H1 (cell line): Measurements from ENCODE around the gene SCN8A. TPM values are rescaled to one million over a fixed set of nuclear protein-coding genes. Genes with fewer than 3 reads are reported as not detected.

Experiments
- CTCF ChIA-PET: fragments of 300-600 bp; sonication (Branson Sonifier 250); formaldehyde crosslinking; loops from one replicate; lab custom pipeline; 2021; ENCODE audit not compliant: partially characterized antibody; lab: Charles Lee
- POLR2A ChIA-PET: fragments of 300-600 bp; sonication (Branson Sonifier 250); formaldehyde crosslinking; loops from one replicate; lab custom pipeline; 2021; ENCODE audit warnings: inconsistent platforms; ENCODE audit not compliant: partially characterized antibody; lab: Charles Lee
- DNase-seq, 2 experiments: peaks; one replicate each; pipeline versions ENCODE4 v3.0.0 to v3.0.0-alpha.2; 2010 to 2022; ENCODE audit warnings: low spot score in 2 of 2, low read depth in 1 of 2, mixed read lengths in 1 of 2
- FAIRE-seq: peaks from 2 replicates; lab custom pipeline; 2011; peaks lifted over from hg19 to GRCh38; lab: Jason Lieb, UNC
- H2AFZ ChIP-seq: 2 replicates; pipeline ENCODE4 v1.8.1; 2012; ENCODE audit warnings: low read length, inconsistent platforms
- H2AK5ac ChIP-seq: 2 replicates; pipeline ENCODE4 v1.6.1; 2013; ENCODE audit warnings: low read depth, low read length
- H2BK120ac ChIP-seq: replicated peaks from 2 replicates; pipeline ENCODE3; 2013; ENCODE audit warnings: low read depth, low read length, inconsistent platforms
- H2BK12ac ChIP-seq: 2 replicates; pipeline ENCODE4 v1.6.1; 2013; ENCODE audit warnings: low read depth, low read length
- H2BK15ac ChIP-seq: 2 replicates; pipeline ENCODE4 v1.6.1; 2013; ENCODE audit warnings: low read length
- H2BK20ac ChIP-seq: 2 replicates; pipeline ENCODE4 v1.6.1; 2013; ENCODE audit warnings: low read length
- H2BK5ac ChIP-seq: 2 replicates; pipeline ENCODE4 v1.6.1; 2013; ENCODE audit warnings: low read depth, low read length
- H3K14ac ChIP-seq: 2 replicates; pipeline ENCODE4 v1.6.1; 2013; ENCODE audit warnings: inconsistent platforms; ENCODE audit not compliant: insufficient read length
- H3K18ac ChIP-seq: 2 replicates; pipeline ENCODE4 v1.6.1; 2013; ENCODE audit warnings: low read length; ENCODE audit errors: extremely low read depth
- H3K23ac ChIP-seq: 2 replicates; pipeline ENCODE4 v1.6.1; 2013; ENCODE audit warnings: inconsistent platforms; ENCODE audit not compliant: insufficient read length
- H3K23me2 ChIP-seq: 2 replicates; pipeline ENCODE4 v1.6.1; 2013; ENCODE audit warnings: low read depth, low read length
- H3K27ac ChIP-seq: 2 replicates; pipeline ENCODE4 v1.6.1; 2011; ENCODE audit warnings: low read depth, low read length, inconsistent platforms
- H3K27me3 ChIP-seq, 4 experiments: replicated peaks in 1 of 4; 1 replicate in 1 of 4; 2 replicates in 3 of 4; pipeline versions ENCODE4 v1.6.1 to v1.8.1; 2011 to 2013; ENCODE audit warnings: low read length in 3 of 4, mild to moderate bottlenecking in 3 of 4, inconsistent platforms in 2 of 4, mixed read lengths in 2 of 4, moderate library complexity in 1 of 4; ENCODE audit not compliant: control insufficient read depth in 3 of 4, insufficient read depth in 3 of 4; ENCODE audit errors: extremely low read depth in 1 of 4
- H3K36me3 ChIP-seq, 4 experiments: 2 replicates each; pipeline versions ENCODE4 v1.6.1 to v1.8.1; 2011 to 2013; ENCODE audit warnings: mild to moderate bottlenecking in 4 of 4, low read length in 3 of 4, moderate library complexity in 2 of 4, control low read depth in 1 of 4, inconsistent platforms in 1 of 4; ENCODE audit not compliant: insufficient read depth in 4 of 4, control insufficient read depth in 2 of 4
- H3K4ac ChIP-seq: replicated peaks from 2 replicates; pipeline ENCODE3; 2013; ENCODE audit warnings: low read length, low read depth, mixed read lengths, inconsistent platforms; ENCODE audit not compliant: insufficient read length
- H3K4me1 ChIP-seq, 4 experiments: replicated peaks in 1 of 4; 1 replicate in 1 of 4; 2 replicates in 3 of 4; pipeline versions ENCODE4 v1.6.1 to v1.8.1; 2011 to 2013; ENCODE audit warnings: low read length in 3 of 4, inconsistent platforms in 2 of 4, mixed read lengths in 1 of 4; ENCODE audit not compliant: insufficient read depth in 4 of 4, control insufficient read depth in 3 of 4
- H3K4me2 ChIP-seq, 2 experiments: 2 replicates each; pipeline versions ENCODE4 v1.6.1 to v1.8.1; 2011 to 2013; ENCODE audit warnings: low read depth in 2 of 2, low read length in 2 of 2, control low read depth in 1 of 2, inconsistent platforms in 1 of 2, mild to moderate bottlenecking in 1 of 2; ENCODE audit not compliant: insufficient read depth in 1 of 2
- H3K4me3 ChIP-seq, 4 experiments: fragments of 200-600, 300-600 bp in 1 of 4; sonication (generic), shearing (Covaris generic), sonication (Bioruptor Twin) in 1 of 4; 2 replicates each; pipeline versions ENCODE4 v1.5.1 to v1.8.1; 2011 to 2016; ENCODE audit warnings: low read length in 4 of 4, low read depth in 3 of 4, control low read depth in 2 of 4, inconsistent platforms in 2 of 4, mild to moderate bottlenecking in 2 of 4, mixed read lengths in 1 of 4, moderate library complexity in 1 of 4; ENCODE audit not compliant: insufficient read depth in 2 of 4; ENCODE audit errors: extremely low read depth in 1 of 4
- H3K56ac ChIP-seq: replicated peaks from 2 replicates; pipeline ENCODE3; 2013; ENCODE audit warnings: low read depth, mild to moderate bottlenecking, mixed read lengths, low read length, inconsistent platforms; ENCODE audit not compliant: insufficient read length
- H3K79me1 ChIP-seq: 2 replicates; pipeline ENCODE4 v1.6.1; 2013; ENCODE audit warnings: low read depth, low read length, control low read depth
- H3K79me2 ChIP-seq, 2 experiments: 2 replicates each; pipeline versions ENCODE4 v1.6.1 to v1.8.1; 2012 to 2013; ENCODE audit warnings: low read length in 2 of 2, mild to moderate bottlenecking in 2 of 2, inconsistent platforms in 1 of 2; ENCODE audit not compliant: insufficient read depth in 2 of 2, control insufficient read depth in 1 of 2
- H3K9ac ChIP-seq, 4 experiments: replicated peaks in 1 of 4; 1 replicate in 1 of 4; 2 replicates in 3 of 4; pipeline versions ENCODE4 v1.6.1 to v1.8.1; 2011 to 2013; ENCODE audit warnings: low read depth in 3 of 4, low read length in 3 of 4, control low read depth in 2 of 4, mild to moderate bottlenecking in 2 of 4, moderate library complexity in 2 of 4, inconsistent platforms in 1 of 4; ENCODE audit errors: extremely low read depth in 1 of 4
- H3K9me3 ChIP-seq, 2 experiments: 2 replicates each; pipeline versions ENCODE4 v1.6.1 to v1.8.1; 2012 to 2013; ENCODE audit warnings: mild to moderate bottlenecking in 2 of 2, moderate library complexity in 2 of 2, control low read depth in 1 of 2, inconsistent platforms in 1 of 2, low read depth in 1 of 2, low read length in 1 of 2, mixed read lengths in 1 of 2; ENCODE audit not compliant: insufficient read depth in 2 of 2
- H4K20me1 ChIP-seq, 2 experiments: replicated peaks in 1 of 2; 2 replicates each; pipeline versions ENCODE3 to v1.8.1; 2011 to 2013; ENCODE audit warnings: inconsistent platforms in 2 of 2, low read length in 2 of 2, mild to moderate bottlenecking in 1 of 2; ENCODE audit not compliant: insufficient read depth in 2 of 2, control insufficient read depth in 1 of 2
- H4K5ac ChIP-seq: 2 replicates; pipeline ENCODE4 v1.6.1; 2013; ENCODE audit warnings: low read length, low read depth, mixed read lengths, inconsistent platforms; ENCODE audit not compliant: insufficient read length
- H4K8ac ChIP-seq: 2 replicates; pipeline ENCODE4 v1.8.0; 2013; ENCODE audit warnings: mild to moderate bottlenecking, moderate library complexity, low read length, inconsistent platforms; ENCODE audit not compliant: insufficient read depth; ENCODE audit errors: extremely low read depth
- H4K91ac ChIP-seq: replicated peaks from 2 replicates; pipeline ENCODE3; 2013; ENCODE audit warnings: low read length, mixed read lengths, inconsistent platforms; ENCODE audit not compliant: insufficient read length
- BRCA1 ChIP-seq: IDR thresholded peaks from 2 replicates; pipeline ENCODE4 v1.6.1; 2012; ENCODE audit warnings: low read depth, low read length, improper control_type of control experiment
- CHD1 ChIP-seq: IDR thresholded peaks from 2 replicates; pipeline ENCODE4 v1.6.1; 2012; ENCODE audit warnings: low read depth, low read length, improper control_type of control experiment
- CTBP2 ChIP-seq: IDR thresholded peaks from 2 replicates; pipeline ENCODE4 v1.7.0; 2011; ENCODE audit warnings: borderline replicate concordance, mild to moderate bottlenecking, moderate library complexity, mixed read lengths, low read length; ENCODE audit not compliant: insufficient read depth, insufficient read length
- EZH2 ChIP-seq: fragments of 200-600 bp; sonication (generic); IDR thresholded peaks from 2 replicates; pipeline ENCODE4 v1.7.1; 2012; ENCODE audit warnings: low read depth, mild to moderate bottlenecking, moderate library complexity, low read length, inconsistent platforms; ENCODE audit not compliant: severe bottlenecking
- KDM1A ChIP-seq: fragments of 200-600, 300-600 bp; sonication (generic); IDR thresholded peaks from 2 replicates; pipeline ENCODE4 v1.7.1; 2016; ENCODE audit warnings: mild to moderate bottlenecking, low read length, borderline replicate concordance
- PHF8 ChIP-seq: fragments of 200-600 bp; sonication (generic); conservative IDR thresholded peaks from 2 replicates; pipeline ENCODE4 v1.7.1; 2012; ENCODE audit warnings: low read depth, mild to moderate bottlenecking, inconsistent platforms, low read length, moderate library complexity
- POLR2A ChIP-seq, 2 experiments: IDR thresholded peaks; 1 replicate in 1 of 2; 2 replicates in 1 of 2; pipeline ENCODE4 v1.6.1; 2011; ENCODE audit warnings: low read depth in 2 of 2, low read length in 2 of 2, mild to moderate bottlenecking in 2 of 2; ENCODE audit errors: control extremely low read depth in 1 of 2
- POLR2AphosphoS5 ChIP-seq: IDR thresholded peaks from 2 replicates; pipeline ENCODE4 v1.6.1; 2011; ENCODE audit warnings: low read depth, low read length
- RBBP5 ChIP-seq: IDR thresholded peaks from 2 replicates; pipeline ENCODE4 v1.7.1; 2012; ENCODE audit warnings: low read depth, mild to moderate bottlenecking, inconsistent platforms, low read length, moderate library complexity, borderline replicate concordance
- SIRT6 ChIP-seq: IDR thresholded peaks from one replicate; pipeline ENCODE4 v1.7.1; 2012; ENCODE audit warnings: low read length, inconsistent platforms
- TAF7 ChIP-seq: optimal IDR thresholded peaks from 2 replicates; pipeline ENCODE3; 2011; ENCODE audit warnings: low read depth, mild to moderate bottlenecking, inconsistent platforms, low read length, moderate library complexity, borderline replicate concordance
- TEAD4 ChIP-seq: IDR thresholded peaks from 2 replicates; pipeline ENCODE4 v1.6.1; 2012; ENCODE audit warnings: low read depth, low read length, inconsistent platforms, mixed read lengths
- YY1 ChIP-seq: IDR thresholded peaks from 2 replicates; pipeline ENCODE4 v1.6.1; 2011; ENCODE audit warnings: low read depth, mild to moderate bottlenecking, low read length
- WGBS, 2 experiments: shearing (Covaris generic) in 1 of 2; methylation state at CpG; one replicate each; pipeline versions ENCODE4 v1.1.6 to v1.1.7; 2013 to 2015; ENCODE audit warnings: low lambda C conversion rate in 2 of 2, mixed read lengths in 2 of 2, inconsistent platforms in 1 of 2, low coverage in 1 of 2, missing lambda C conversion rate in 1 of 2; ENCODE audit not compliant: insufficient replicate concordance in 2 of 2, insufficient coverage in 1 of 2, insufficient read length in 1 of 2; ENCODE audit errors: extremely low coverage in 1 of 2, missing lambda C conversion rate in 1 of 2; 5-methylcytosine and 5-hydroxymethylcytosine counted together
- polyA plus RNA-seq, 7 experiments: library from polyadenylated mRNA; depleted of rRNA in 3 of 7; stranded (reverse) in 5 of 7; unstranded in 2 of 7; fragments of >200 nt in 5 of 7; fragments of 200-250 nt in 2 of 7; gene quantifications; 1 replicate in 5 of 7; 2 replicates in 1 of 7; 4 replicates in 1 of 7; pipeline versions ENCODE4 v1.2.1 to v1.2.3, GENCODE V29; 2011 to 2013; ENCODE audit warnings: missing spikeins in 2 of 7, mixed read lengths in 2 of 7
- total RNA-seq: library from RNA; stranded (reverse); fragmentation: NEBNext Ultra II Directional; extraction: Animal tissue kit (Norgen Biotek cat#: 25700); gene quantifications from 2 replicates; pipeline ENCODE4 v1.2.1, GENCODE V29; 2021
- TF ChIP-seq, protein P1 (sequence below): IDR thresholded peaks from 2 replicates; pipeline ENCODE4 v1.6.1; 2011; ENCODE audit warnings: low read length, improper control_type of control experiment

SCN8A gene
- total and polyA plus RNA-seq, 2 of the 8 experiments (the other 6 are each of a cell fraction or from before 2014, with no cell fraction given) = 6.3 to 10.7 TPM

DNA sequence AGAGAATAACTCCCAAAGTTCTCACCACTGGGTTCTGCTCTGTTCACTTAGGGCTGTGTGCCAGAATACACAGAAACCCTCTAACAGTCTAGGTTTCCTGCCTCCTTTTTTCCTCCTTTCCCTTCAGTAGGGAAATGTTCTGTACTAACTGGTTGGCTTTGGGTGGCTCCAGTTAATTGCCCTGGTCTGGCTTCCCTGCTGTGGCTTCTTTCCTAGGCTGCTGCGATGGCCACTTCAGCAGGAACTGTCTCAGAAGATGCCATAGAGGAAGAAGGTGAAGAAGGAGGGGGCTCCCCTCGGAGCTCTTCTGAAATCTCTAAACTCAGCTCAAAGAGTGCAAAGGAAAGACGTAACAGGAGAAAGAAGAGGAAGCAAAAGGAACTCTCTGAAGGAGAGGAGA is 115.2 kb downstream of the SCN8A start:
- TF ChIP-seq EZH2 (no peak), KDM1A (no peak), CTBP2 (no peak), POLR2AphosphoS5 (no peak), POLR2A (IDR thresholded peaks at IDR 0.05; ENCODE audit: control extremely low read depth in 1 of 2, low read depth in 2 of 2, low read length in 2 of 2) (no peak), BRCA1 (no peak), TEAD4 (no peak), RBBP5 (no peak), CHD1 (no peak), PHF8 (no peak), YY1 (no peak), SIRT6 (no peak), TAF7 (no peak)
- TF ChIP-seq, protein P1, sequence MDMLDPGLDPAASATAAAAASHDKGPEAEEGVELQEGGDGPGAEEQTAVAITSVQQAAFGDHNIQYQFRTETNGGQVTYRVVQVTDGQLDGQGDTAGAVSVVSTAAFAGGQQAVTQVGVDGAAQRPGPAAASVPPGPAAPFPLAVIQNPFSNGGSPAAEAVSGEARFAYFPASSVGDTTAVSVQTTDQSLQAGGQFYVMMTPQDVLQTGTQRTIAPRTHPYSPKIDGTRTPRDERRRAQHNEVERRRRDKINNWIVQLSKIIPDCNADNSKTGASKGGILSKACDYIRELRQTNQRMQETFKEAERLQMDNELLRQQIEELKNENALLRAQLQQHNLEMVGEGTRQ = no peak
- no peak overlapping the region for H2BK5ac ChIP-seq
- ChIA-PET CTCF (no interaction called here), POLR2A (no interaction called here)
- WGBS, 2 experiments = 90% methylated on average over 2 of the region's 3 CpGs; no CpG with 5 or more reads in 1 of the 2 experiments
- H3K79me2 ChIP-seq = no peaks in the 10 kb centered on the region
- no peaks in the 10 kb centered on the region for H3K9me3 ChIP-seq
- H2BK12ac ChIP-seq = no peak overlapping the region
- H3K36me3 ChIP-seq = peaks cover 3 to 9% (median 6%) of the 10 kb centered on the region in 4 experiments; a peak in 6 of 8 replicates
- no peak overlapping the region for H3K27ac ChIP-seq
- no peak overlapping the region for H2BK20ac ChIP-seq
- no peak overlapping the region for H3K23ac ChIP-seq
- no peak overlapping the region for H3K18ac ChIP-seq
- no peak overlapping the region for H3K9ac ChIP-seq
- FAIRE-seq = no peak
- H2AK5ac ChIP-seq = no peak overlapping the region
- no peaks in the 10 kb centered on the region for H3K4me1 ChIP-seq
- no peaks in the 10 kb centered on the region for H3K27me3 ChIP-seq
- H3K4me2 ChIP-seq = no peak overlapping the region
- no peak overlapping the region for H2BK15ac ChIP-seq
- H3K4ac ChIP-seq = no peak overlapping the region
- H4K8ac ChIP-seq = no peak overlapping the region
- H2AFZ ChIP-seq = no peak overlapping the region
- no peak overlapping the region for H4K91ac ChIP-seq
- no peaks in the 10 kb centered on the region for H3K79me1 ChIP-seq
- no peak overlapping the region for H2BK120ac ChIP-seq
- no peaks in the 10 kb centered on the region for H4K20me1 ChIP-seq
- H4K5ac ChIP-seq = no peak overlapping the region
- no peak for DNase-seq
- no peak overlapping the region for H3K56ac ChIP-seq
- no peak overlapping the region for H3K4me3 ChIP-seq
- H3K23me2 ChIP-seq = no peaks in the 10 kb centered on the region
- no peak overlapping the region for H3K14ac ChIP-seq
